Endothelial cell of umbilical vein (primary cell): Measurements from ENCODE around the gene APBB2. TPM values are rescaled to one million over a fixed set of nuclear protein-coding genes. Genes with fewer than 3 reads are reported as not detected.

Experiments
- BruUV-seq: library from RNA; stranded (reverse); fragments of 400-500 nt; replicated peaks from 2 replicates; lab custom pipeline; 2021; lab: Mats Ljungman, UMichigan
- CTCF ChIA-PET: fragments of 300-600, 350-600 bp; sonication (Branson Sonifier 250); formaldehyde crosslinking; loops from one replicate; lab custom pipeline; 2021; ENCODE audit warnings: antibody characterized with exemption, inconsistent platforms; lab: Charles Lee
- POLR2A ChIA-PET: fragments of 300-600, 350-600 bp; sonication (Branson Sonifier 250); formaldehyde crosslinking; loops from one replicate; lab custom pipeline; 2021; ENCODE audit warnings: antibody characterized with exemption, inconsistent platforms; lab: Charles Lee
- DNase-seq: peaks from one replicate; pipeline ENCODE4 v3.0.0-alpha.2; 2011; ENCODE audit warnings: low read depth, low spot score
- FAIRE-seq: peaks from 2 replicates; lab custom pipeline; 2011; peaks lifted over from hg19 to GRCh38; lab: Jason Lieb, UNC
- H2AFZ ChIP-seq: 2 replicates; pipeline ENCODE4 v1.6.0; 2012; ENCODE audit warnings: low read depth, low read length, control low read depth, inconsistent platforms
- H3K27ac ChIP-seq: 2 replicates; pipeline ENCODE4 v1.5.1; 2011; ENCODE audit warnings: low read depth, mild to moderate bottlenecking, control low read depth, low read length, moderate library complexity; ENCODE audit not compliant: insufficient read depth
- H3K27me3 ChIP-seq, 2 experiments: 2 replicates each; pipeline versions ENCODE4 v1.6.0 to v1.6.1; 2011; ENCODE audit warnings: low read length in 2 of 2, mixed read lengths in 1 of 2; ENCODE audit not compliant: control insufficient read depth in 2 of 2, insufficient read depth in 2 of 2
- H3K36me3 ChIP-seq, 2 experiments: 2 replicates in 1 of 2; 3 replicates in 1 of 2; pipeline ENCODE4 v1.5.1; 2011; ENCODE audit warnings: low read length in 2 of 2, mild to moderate bottlenecking in 1 of 2, moderate library complexity in 1 of 2; ENCODE audit not compliant: control insufficient read depth in 2 of 2, insufficient read depth in 2 of 2; ENCODE audit errors: extremely low read depth in 1 of 2
- H3K4me1 ChIP-seq: 3 replicates; pipeline ENCODE4 v1.5.1; 2011; ENCODE audit warnings: mild to moderate bottlenecking, low read length; ENCODE audit not compliant: control insufficient read depth, insufficient read depth; ENCODE audit errors: extremely low read depth
- H3K4me2 ChIP-seq: 2 replicates; pipeline ENCODE4 v1.6.1; 2011; ENCODE audit warnings: low read length, control low read depth, mixed read lengths; ENCODE audit not compliant: insufficient read depth
- H3K4me3 ChIP-seq, 3 experiments: fragments of 200-600 bp in 1 of 3; sonication (generic), shearing (Covaris generic) in 1 of 3; replicated peaks in 1 of 3; 2 replicates each; pipeline ENCODE4 v1.5.1; 2011 to 2016; ENCODE audit warnings: control low read depth in 3 of 3, low read length in 3 of 3, mild to moderate bottlenecking in 2 of 3, inconsistent platforms in 1 of 3, low read depth in 1 of 3, moderate library complexity in 1 of 3; ENCODE audit not compliant: insufficient read depth in 1 of 3
- H3K79me2 ChIP-seq: 2 replicates; pipeline ENCODE4 v1.6.0; 2012; ENCODE audit warnings: low read length, inconsistent platforms; ENCODE audit not compliant: control insufficient read depth, insufficient read depth
- H3K9ac ChIP-seq: replicated peaks from 2 replicates; pipeline ENCODE3; 2011; ENCODE audit warnings: low read length, control low read depth; ENCODE audit not compliant: insufficient read depth; ENCODE audit errors: extremely low read depth
- H3K9me1 ChIP-seq: replicated peaks from 3 replicates; pipeline ENCODE4 v1.6.0; 2011; ENCODE audit warnings: mild to moderate bottlenecking, low read length; ENCODE audit not compliant: control insufficient read depth, insufficient read depth; ENCODE audit errors: extremely low read depth
- H3K9me3 ChIP-seq: replicated peaks from 2 replicates; pipeline ENCODE4 v1.5.1; 2012; ENCODE audit warnings: low read length, inconsistent platforms; ENCODE audit not compliant: control insufficient read depth, insufficient read depth
- H4K20me1 ChIP-seq: replicated peaks from 2 replicates; pipeline ENCODE3; 2011; ENCODE audit warnings: mild to moderate bottlenecking, low read length; ENCODE audit not compliant: control insufficient read depth, insufficient read depth; ENCODE audit errors: extremely low read depth
- CTCF ChIP-seq, 2 donors: IDR thresholded peaks; 1 replicate in 1 of 2; 2 replicates in 1 of 2; pipeline ENCODE4 v1.5.1; 2011; ENCODE audit warnings: low read length in 2 of 2, mild to moderate bottlenecking in 2 of 2, moderate library complexity in 2 of 2, control low read depth in 1 of 2, inconsistent platforms in 1 of 2, low read depth in 1 of 2; ENCODE audit not compliant: insufficient read depth in 1 of 2; ENCODE audit errors: extremely low read depth in 1 of 2
- EZH2 ChIP-seq: IDR thresholded peaks from 2 replicates; pipeline ENCODE4 v1.6.1; 2012; ENCODE audit warnings: borderline replicate concordance, low read depth, mild to moderate bottlenecking, moderate library complexity, low read length, inconsistent platforms; ENCODE audit not compliant: severe bottlenecking
- FOS ChIP-seq: IDR thresholded peaks from 2 replicates; pipeline ENCODE4 v1.6.1; 2011; ENCODE audit warnings: mild to moderate bottlenecking, low read length, moderate library complexity, borderline replicate concordance; ENCODE audit not compliant: insufficient read depth
- POLR2A ChIP-seq: IDR thresholded peaks from 2 replicates; pipeline ENCODE4 v1.6.1; 2012; ENCODE audit warnings: low read depth, mild to moderate bottlenecking, control low read depth, low read length
- POLR2AphosphoS5 ChIP-seq: IDR thresholded peaks from 2 replicates; pipeline ENCODE4 v1.6.1; 2012; ENCODE audit warnings: low read depth, mild to moderate bottlenecking, control low read depth, low read length, moderate library complexity; ENCODE audit not compliant: insufficient read depth
- dilution Hi-C: fragments of 300-500 bp; cut with MboI; formaldehyde crosslinking; loops from one replicate; pipeline ENCODE4 v1.15.0; 2019; ENCODE audit warnings: low sequenced_read_pairs; ENCODE audit not compliant: extremely low pct_ligation_motif_present
- intact Hi-C: fragments of 100-400 bp; cut with micrococcal nuclease; formaldehyde crosslinking; loops from one replicate; pipeline ENCODE4 v1.10.0; 2022
- polyA plus RNA-seq, 4 experiments: library from polyadenylated mRNA; depleted of rRNA in 3 of 4; stranded (reverse) in 3 of 4; unstranded in 1 of 4; fragments of >200 nt; gene quantifications; 2 replicates each; pipeline versions ENCODE4 v1.2.1 to v1.2.3, GENCODE V29; 2011 to 2012; ENCODE audit warnings: missing spikeins in 1 of 4
- total RNA-seq: library from RNA; stranded (reverse); gene quantifications from 2 replicates; pipeline ENCODE4 v1.2.3, GENCODE V29; 2021

The APBB2 gene
- total and polyA plus RNA-seq, 2 donors (not counting 3 experiments of a cell fraction or from before 2014, with no cell fraction given) = 79.8 to 124 TPM

DNA sequence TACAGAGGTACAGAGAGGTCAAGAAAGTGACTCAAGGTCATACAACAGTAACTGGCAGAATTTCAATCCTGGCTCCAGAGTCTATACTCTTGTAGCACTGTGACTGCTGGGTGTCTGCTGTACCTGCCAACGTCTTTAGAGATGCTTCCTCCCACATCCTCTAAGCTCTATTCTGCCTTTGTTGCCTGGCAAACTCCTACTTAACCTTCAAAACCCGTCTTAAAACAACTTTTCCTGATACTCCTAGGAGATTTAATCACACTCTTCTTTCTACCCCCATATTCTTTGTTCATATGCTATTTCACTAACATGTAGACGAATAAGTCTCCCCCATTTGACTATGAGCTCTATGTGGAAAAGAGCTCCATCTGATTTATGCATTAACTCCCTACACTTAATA lies 16.8 kb downstream of the APBB2 start:
- Histone ChIP-seq H3K79me2 (peaks cover 96% of the 10 kb centered on the region), H3K36me3 (no peaks in the 10 kb centered on the region), H3K4me1 (peaks cover 46% of the 10 kb centered on the region), H3K9me3 (no peaks in the 10 kb centered on the region), H3K4me2 (no peak overlapping the region), H3K4me3 (no peak overlapping the region), H3K9me1 (no peaks in the 10 kb centered on the region), H3K27ac (no peak overlapping the region), H3K9ac (no peak overlapping the region), H4K20me1 (no peaks in the 10 kb centered on the region), H2AFZ (no peak overlapping the region), H3K27me3 (no peaks in the 10 kb centered on the region)
- BruUV-seq = no TSS peak
- POLR2A ChIA-PET = no interaction called here
- intact Hi-C loops = no loop called here
- dilution Hi-C loops = no loop called here
- TF ChIP-seq CTCF (IDR thresholded peaks at IDR 0.05; ENCODE audit: extremely low read depth in 1 of 2, insufficient read depth in 1 of 2, low read depth in 1 of 2, low read length in 2 of 2) (no peak), POLR2AphosphoS5 (no peak), POLR2A (no peak), FOS (no peak)
- no peak for FAIRE-seq
- CTCF ChIA-PET = interaction anchor here (0.8 to 3.1 kb wide), 2 partner anchors 17 to 37 kb away, joined by 3 to 9 read pairs; no protein-coding TSS in a partner anchor
- DNase-seq = no peak

- Histone ChIP-seq H3K79me2 (peaks cover 97% of the 10 kb centered on the region), H3K9ac (no peak overlapping the region), H3K36me3 (no peaks in the 10 kb centered on the region), H3K4me1 (peaks cover 44% of the 10 kb centered on the region), H3K9me3 (no peaks in the 10 kb centered on the region), H3K27ac (no peak overlapping the region), H4K20me1 (no peaks in the 10 kb centered on the region), H2AFZ (no peak overlapping the region), H3K4me3 (no peak overlapping the region), H3K4me2 (no peak overlapping the region), H3K27me3 (no peaks in the 10 kb centered on the region), H3K9me1 (no peaks in the 10 kb centered on the region)
- FAIRE-seq (no peak), DNase-seq (no peak)
- ChIA-PET POLR2A (interaction anchor here (0.7 kb wide), 1 partner anchor 17 kb away, joined by 5 read pairs; no protein-coding TSS in a partner anchor), CTCF (interaction anchor here (3.1 kb wide), 1 partner anchor 36 kb away, joined by 9 read pairs; no protein-coding TSS in a partner anchor)
- no peak for TF ChIP-seq EZH2
- dilution Hi-C loops = no loop called here
- intact Hi-C loops = no loop called here
- no TSS peak for BruUV-seq
Observed at GRCh38 chr4:41196633-41197332, 17.6 kb downstream of the APBB2 start.
